TTC549 (cell line): ENCODE measurements around the gene PLTP.

Experiments
- FAIRE-seq: peaks from 2 replicates; lab custom pipeline; 2012; peaks lifted over from hg19 to GRCh38; lab: Jason Lieb, UNC

The PLTP gene

DNA sequence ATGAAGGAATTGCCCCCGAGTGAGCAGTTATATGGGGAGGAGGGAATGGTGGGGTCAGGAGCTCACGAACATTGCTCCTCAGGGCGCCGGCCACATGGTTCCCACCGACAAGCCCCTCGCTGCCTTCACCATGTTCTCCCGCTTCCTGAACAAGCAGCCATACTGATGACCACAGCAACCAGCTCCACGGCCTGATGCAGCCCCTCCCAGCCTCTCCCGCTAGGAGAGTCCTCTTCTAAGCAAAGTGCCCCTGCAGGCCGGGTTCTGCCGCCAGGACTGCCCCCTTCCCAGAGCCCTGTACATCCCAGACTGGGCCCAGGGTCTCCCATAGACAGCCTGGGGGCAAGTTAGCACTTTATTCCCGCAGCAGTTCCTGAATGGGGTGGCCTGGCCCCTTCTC is 13.7 kb downstream of the PLTP start:
- FAIRE-seq, result no peak

- no peak for FAIRE-seq
Measured at GRCh38 chr20:45897692-45898091, 14.3 kb downstream of the PLTP start.

DNA sequence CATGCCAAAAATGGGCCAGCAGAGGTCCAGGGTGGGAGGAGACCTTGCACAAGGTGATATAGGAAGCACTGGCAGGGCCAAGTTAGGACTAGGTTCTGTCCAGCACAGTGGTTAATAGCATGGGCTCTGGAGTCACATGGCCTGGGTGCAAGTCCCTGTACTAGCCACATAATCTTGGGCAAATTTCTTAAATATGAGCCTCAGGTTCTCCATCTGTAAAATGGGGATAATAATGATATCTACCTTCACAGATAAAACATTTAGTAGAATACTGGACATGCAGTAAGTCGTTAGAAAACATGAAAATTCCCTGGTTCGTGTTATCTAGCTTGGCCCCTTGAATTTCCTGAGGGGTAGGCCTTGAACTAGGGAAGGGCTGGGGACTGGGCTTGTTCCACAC is 14.7 kb downstream of the PLTP start:
- FAIRE-seq, result no peak

DNA sequence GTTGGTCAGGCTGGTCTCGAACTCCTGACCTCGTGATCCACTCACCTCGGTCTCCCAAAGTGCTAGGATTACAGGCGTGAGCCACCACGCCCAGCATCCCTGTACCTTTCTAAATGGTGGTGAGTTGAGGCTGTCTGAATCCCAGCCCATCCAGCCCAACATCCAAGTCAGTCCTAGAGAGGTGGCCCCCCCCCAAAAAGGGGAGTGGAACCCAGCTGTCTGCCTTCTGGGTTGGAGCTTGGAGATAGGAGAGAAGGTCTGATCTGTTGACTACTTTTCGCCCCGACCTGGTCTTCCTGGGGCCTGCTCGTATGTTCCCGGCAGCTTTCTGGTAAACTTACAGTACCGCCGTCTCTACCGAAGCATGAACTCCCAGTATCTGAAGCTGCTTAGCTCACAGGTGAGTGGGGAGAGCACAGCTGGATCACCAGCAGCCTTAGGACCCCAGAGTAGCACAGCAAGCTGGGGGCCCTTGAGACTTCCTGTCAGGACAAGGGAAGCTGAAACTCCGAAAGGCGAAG is 15.3 kb downstream of the PLTP start:
- no peak for FAIRE-seq

DNA sequence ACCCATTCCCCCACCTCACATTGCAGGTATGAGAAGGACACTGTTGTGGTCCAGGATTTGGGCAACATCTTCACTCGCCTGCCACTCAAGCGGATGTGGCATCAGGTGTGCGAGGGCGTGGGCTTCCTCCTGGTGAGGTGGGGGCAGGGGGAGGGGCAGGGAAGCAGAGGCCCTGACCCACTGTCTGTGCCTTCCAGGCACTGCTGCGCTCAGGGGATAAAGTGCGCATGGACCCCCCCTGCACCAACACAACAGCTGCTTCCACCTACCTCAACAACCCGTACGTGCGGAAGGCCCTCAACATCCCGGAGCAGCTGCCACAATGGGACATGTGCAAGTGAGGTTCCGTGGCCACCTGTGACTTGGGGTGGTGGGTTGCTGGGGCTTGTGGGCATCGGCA is 17.2 kb downstream of the PLTP start:
- FAIRE-seq, result no peak

- no peak for FAIRE-seq
Measured at GRCh38 chr20:45893831-45894230, 18.1 kb downstream of the PLTP start.

DNA sequence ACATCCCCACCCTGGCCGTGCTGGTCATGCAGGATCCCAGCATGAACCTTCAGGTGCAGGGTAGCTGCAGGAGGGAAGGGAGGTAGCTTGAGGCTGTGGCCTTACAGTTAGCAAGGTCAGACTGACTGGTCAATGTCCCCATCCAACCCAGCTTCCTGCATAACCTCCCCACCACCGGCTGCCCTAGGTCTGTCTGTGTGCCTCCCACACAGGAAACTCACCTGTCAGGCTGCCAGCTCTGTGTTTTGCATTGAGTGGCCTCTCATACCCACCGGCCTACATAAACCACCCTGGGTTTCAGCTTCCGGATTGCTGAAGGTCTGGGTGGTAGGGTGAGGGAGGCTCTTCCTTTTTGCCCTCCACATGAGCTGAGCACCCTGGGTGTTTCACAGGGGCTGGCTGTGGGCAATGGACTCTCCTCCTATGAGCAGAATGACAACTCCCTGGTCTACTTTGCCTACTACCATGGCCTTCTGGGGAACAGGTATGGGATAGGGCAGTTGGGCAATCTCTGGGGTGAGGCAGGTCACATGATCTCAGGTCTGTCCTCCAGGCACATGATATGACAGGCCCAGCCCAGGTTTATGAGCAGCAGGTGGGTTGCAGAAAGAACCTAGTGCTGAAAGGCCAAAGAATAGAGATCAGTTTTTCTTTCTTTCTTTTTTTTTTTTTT is 19.0 kb downstream of the PLTP start:
- no peak for FAIRE-seq

- FAIRE-seq, result no peak
Measured at GRCh38 chr20:45892049-45892825, 19.7 kb downstream of the PLTP start.

GRCh38 chr20:45890985-45891983 is 20.7 kb downstream of the PLTP start, which contains the start of the genes CTSA and NEURL2:
CTSA (plus strand) TSS chr20:45891335; CDS start chr20:45891569, 234 bp downstream.
NEURL2 (minus strand) TSS chr20:45891208; CDS start chr20:45890991, 217 bp downstream.
- no peak for FAIRE-seq

DNA sequence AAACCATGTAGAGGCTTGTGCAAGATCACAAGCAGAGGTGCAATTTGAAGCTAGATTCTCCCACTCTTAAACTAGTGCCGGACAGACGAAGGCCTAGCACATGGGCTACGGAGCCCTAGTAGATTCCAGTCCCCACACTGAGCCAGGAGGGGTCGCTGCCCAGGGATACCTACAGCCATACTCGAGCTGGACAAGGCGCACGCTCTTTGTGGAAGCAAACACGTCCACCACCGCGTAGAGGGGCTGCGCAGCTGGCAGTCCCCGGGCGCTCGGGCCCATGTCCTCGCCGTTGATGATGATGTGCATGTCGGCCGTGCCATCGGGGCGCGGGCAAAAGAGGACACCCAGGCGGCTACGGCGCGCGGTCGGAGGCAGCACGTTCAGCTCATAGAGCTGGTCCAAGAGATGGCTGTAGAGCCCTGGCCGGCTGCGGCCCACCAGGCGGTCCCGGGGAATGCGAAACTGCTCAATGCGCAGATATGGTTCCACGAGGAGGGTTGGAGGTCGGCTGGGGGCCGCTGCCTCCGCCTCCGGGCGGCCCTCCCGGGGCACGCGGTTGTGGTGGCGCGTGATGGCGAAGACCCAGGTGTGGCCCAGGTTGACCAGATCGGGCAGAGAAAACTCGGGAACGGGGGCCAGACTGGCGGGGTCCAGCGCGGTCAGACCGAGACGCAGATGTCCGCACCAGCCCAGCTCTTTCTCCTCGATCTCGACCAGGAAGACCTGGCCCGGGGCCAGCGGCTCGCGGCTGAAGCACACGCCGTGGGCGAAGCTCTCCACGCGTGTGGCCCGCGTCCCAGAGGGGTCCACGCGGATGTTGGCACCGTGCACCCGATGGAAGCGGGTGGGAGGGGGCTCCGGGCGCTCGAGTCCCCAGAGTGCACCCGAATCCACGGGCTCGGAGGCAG is 21.6 kb downstream of the PLTP start:
- no peak for FAIRE-seq

DNA sequence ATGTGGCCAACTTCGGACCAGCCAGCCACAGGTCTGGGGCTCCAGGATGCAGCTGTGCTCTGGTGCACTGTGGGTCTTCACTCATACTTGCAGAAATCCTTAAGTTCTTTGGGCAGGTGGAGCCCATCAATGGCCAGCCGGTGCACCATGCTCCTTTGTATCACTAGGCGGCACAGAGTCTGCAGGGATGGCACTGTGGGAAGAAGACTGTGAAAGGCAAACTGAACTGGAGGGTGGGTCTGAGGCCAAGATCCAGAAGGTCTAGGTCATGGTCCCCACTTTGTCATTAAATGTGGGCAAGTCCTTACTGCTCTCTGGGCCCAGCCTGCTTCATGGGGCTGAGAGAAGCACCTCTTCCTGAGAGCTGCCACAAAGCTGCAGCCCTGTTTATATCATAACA is 23.3 kb downstream of the PLTP start:
- no peak for FAIRE-seq

- FAIRE-seq, result no peak
Measured at GRCh38 chr20:45887346-45887715, 24.6 kb downstream of the PLTP start, which contains the start of gene SPATA25. SPATA25 (minus strand) TSS chr20:45887622; CDS start chr20:45887590, 32 bp downstream.

DNA sequence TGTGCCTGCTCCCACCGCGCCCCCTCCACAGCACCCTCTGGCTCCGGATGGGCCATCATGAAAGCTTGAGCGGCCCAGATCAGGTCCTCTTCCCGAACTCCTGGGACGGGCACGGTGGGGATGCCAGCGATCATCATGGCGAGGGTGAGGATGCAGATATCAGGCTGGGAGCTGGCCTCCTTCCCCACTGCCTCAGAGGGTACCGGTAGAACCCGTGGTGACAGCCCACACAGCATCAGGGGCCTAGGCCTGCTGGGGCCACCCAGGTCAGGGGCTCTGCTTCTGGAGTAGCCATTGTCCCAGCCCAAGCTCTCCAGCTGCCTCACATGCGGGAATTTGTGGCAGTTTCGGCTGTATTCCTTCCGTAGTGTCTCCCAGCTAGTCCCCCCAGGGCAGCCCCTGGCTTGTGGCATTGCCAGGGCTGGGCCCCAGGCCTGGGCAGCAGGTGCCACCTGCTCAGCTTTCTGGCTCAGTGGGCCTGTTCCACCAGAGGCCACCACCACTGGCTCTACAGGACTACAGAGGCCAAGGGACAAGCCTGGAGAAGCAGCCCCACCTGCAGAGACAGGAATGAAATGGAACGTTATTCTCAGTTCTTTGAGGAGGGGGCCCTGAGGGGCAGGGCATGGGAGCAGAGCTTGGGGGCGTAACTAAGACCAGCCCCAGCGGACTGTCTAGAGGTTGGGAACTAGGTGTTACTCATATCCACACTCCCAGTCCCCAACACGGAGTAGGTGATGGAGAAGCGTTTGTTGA is 25.2 kb downstream of the PLTP start:
- FAIRE-seq, result no peak

GRCh38 chr20:45883100-45883469 is 28.9 kb downstream of the PLTP start:
- FAIRE-seq, result no peak

DNA sequence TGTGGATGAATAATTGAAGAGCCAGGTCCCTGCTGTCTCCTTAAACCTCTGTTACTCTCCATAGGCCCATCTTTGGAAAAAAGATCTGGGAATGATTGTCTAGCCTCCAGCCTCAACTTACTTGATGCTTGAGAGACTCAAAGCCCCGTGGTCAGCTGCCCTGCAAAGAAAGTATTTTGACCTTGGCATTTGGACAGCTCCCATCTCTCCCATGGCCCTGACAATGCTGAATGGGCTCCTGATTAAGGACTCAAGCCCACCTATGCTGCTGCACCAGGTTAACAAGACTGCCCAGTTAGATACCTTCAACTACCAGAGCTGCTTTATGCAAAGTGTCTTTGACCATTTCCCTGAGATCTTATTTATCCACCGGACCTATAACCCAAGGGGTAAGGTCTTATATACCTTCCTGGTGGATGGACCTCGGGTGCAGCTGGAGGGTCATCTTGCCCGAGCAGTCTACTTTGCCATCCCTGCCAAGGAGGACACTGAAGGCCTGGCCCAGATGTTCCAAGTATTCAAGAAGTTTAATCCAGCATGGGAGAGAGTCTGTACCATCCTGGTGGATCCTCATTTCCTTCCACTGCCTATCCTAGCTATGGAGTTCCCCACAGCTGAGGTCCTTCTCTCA is 29.4 kb downstream of the PLTP start:
- no peak for FAIRE-seq

DNA sequence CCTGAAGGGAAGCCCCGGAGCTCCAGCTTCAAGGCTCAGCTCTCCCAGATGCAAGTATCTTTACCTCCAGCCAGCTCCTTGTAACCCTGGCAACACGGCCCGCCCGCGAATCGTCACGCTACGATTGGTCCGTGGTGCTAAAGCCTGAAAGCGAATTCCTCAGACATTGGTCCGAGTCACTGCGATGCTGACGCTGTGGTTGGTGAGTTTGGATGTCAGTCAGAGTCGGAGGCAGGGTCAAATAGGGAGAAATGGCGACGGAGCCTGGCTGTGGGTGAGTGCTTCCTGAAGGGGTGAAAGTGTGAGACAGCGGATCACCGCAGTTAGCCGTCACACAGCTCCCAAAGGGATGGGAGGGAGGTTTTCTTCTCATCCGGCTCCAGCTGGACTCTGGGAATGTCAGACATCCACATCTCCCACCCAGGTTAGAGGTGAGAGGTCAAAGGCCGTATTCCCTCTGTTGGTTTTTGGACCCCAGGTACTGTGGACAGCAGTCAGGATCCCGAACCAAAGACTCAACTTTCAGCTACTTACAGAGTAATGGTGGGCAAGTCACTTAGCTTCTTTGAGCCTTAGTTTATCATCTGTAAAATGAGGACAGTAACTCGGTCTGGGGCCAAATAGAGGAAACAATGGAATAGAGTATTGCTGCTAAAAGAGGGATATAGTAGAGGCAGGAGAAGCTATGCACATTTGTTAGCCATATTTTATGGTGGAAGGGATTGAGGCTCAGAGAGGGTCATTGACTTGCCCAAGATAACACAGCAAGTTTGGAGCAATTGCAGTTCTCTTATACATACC is 30.8 kb downstream of the PLTP start, which contains the start of gene ZSWIM1:
Gene ZSWIM1, plus strand, starts transcription at position 240 of the 801 bp plus-strand sequence. CDS start 1,366 bp downstream, outside the sequence.
- peak; percentile 88 for FAIRE-seq

DNA sequence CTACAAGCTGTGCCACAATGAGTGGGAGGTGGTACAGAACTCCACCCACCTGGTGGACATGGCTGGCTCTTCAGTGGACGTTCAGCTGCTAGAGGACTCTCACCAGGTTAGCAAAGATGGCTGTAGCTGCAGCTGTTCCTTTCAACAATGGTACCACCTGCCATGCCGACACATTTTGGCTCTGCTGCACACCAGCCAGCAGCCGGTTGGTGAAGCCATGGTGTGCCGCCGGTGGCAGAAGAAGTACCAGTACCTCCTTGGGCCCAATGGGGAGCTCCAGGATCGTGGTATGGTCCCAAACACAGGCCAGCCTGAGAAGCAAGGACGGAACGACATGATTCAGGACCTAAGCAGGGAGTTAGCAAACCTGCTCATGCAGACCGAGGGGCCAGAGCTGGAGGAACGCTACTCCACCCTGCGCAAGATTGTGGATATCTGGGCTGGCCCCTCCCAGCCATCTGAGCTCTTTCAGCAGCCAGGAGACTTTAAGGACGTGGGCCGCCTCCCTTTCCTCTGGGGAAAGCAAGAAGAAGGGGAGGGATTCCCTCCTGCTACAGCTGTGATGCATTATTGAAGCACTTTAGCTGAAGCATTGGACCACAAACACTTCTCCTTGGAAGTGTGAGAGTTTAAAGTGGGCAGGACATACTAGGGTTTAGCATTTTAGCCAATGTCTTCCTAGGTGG is 33.7 kb downstream of the PLTP start:
- FAIRE-seq, result no peak

- no peak for FAIRE-seq
Measured at GRCh38 chr20:45874576-45874975, 37.4 kb downstream of the PLTP start.
